Suppressor macrophage (primary cell): Measurements from ENCODE around the gene SULT1A2.
"Not testable (repeated sequence)": the region's sequence is repeated elsewhere in the genome, so short reads cannot be mapped to it uniquely, and the experiment has no call there.

Experiments
- DNase-seq, 4 experiments: peaks; one replicate each; pipeline ENCODE4 v3.0.0-alpha.2; 2020 to 2022

Gene SULT1A2

GRCh38 chr16:28591355-28591754, 5.5 kb downstream of the SULT1A2 start:
- no peak for DNase-seq

- no peak for DNase-seq
Measured at GRCh38 chr16:28590384-28591340, 6.2 kb downstream of the SULT1A2 start.

- DNase-seq: no peak
Measured at GRCh38 chr16:28589930-28590329, 6.9 kb downstream of the SULT1A2 start.

- DNase-seq: no peak
Measured at GRCh38 chr16:28589069-28589468, 7.8 kb downstream of the SULT1A2 start.

- no peak for DNase-seq
Measured at GRCh38 chr16:28587386-28587785, 9.5 kb downstream of the SULT1A2 start.

- no peak for DNase-seq
Measured at GRCh38 chr16:28586466-28586865, 10.4 kb downstream of the SULT1A2 start.

- no peak for DNase-seq
Measured at GRCh38 chr16:28585674-28586073, 11.2 kb downstream of the SULT1A2 start.

- no peak for DNase-seq
Measured at GRCh38 chr16:28580726-28581315, 16.0 kb downstream of the SULT1A2 start.

GRCh38 chr16:28575446-28576109, 21.3 kb downstream of the SULT1A2 start:
- DNase-seq: no peak

- no peak for DNase-seq
Measured at GRCh38 chr16:28574925-28575324, 21.9 kb downstream of the SULT1A2 start.

- DNase-seq: peak in 3 of 4 experiments; percentile 41 to 55 (median 54)
Measured at GRCh38 chr16:28573738-28574718, 22.8 kb downstream of the SULT1A2 start.

- peak; percentile 35 to 66 (median 64) for DNase-seq
Measured at GRCh38 chr16:28572696-28573510, 23.9 kb downstream of the SULT1A2 start.

- DNase-seq: no peak
Measured at GRCh38 chr16:28569968-28570752, 26.7 kb downstream of the SULT1A2 start.

- DNase-seq: peak in 1 of 4 experiments; percentile 29
Measured at GRCh38 chr16:28569021-28569420, 27.8 kb downstream of the SULT1A2 start.

- no peak for DNase-seq
Measured at GRCh38 chr16:28567292-28567691, 29.6 kb downstream of the SULT1A2 start.

- DNase-seq: not testable (repeated sequence)
Measured at GRCh38 chr16:28566233-28566925, 30.5 kb downstream of the SULT1A2 start.

GRCh38 chr16:28563218-28563617, 33.6 kb downstream of the SULT1A2 start:
- DNase-seq: no peak

- DNase-seq: no peak
Measured at GRCh38 chr16:28562199-28562598, 34.7 kb downstream of the SULT1A2 start.

GRCh38 chr16:28561557-28562187, 35.2 kb downstream of the SULT1A2 start:
- peak in 2 of 4 experiments; percentile 27 to 46 for DNase-seq
